Measurements from ENCODE around the gene TMEM220. TPM values are rescaled to one million over a fixed set of nuclear protein-coding genes. Genes with fewer than 3 reads are reported as not detected.
A peak's percentile ranks its signal among the peaks of the same experiment; 100 is the strongest.

TMEM220 gene
- total and polyA plus RNA-seq, 2 of the 4 experiments (the other 2 are of a cell fraction): 1.1 to 1.9 TPM

GRCh38 chr17:10681866-10682446, 47.9 kb downstream of the TMEM220 start:
- H2AK9ac ChIP-seq (replicated peaks; ENCODE audit: low read depth, low read length, poor library complexity): no peak overlapping the region
- H3K4ac ChIP-seq (ENCODE audit: low read depth, low read length): 0 out of 2 replicates have a peak overlapping the region, but pooled peaks have one; percentile 3
- no peak overlapping the region for H2AK5ac ChIP-seq (ENCODE audit: low read depth, low read length)
- peak overlapping the region; percentile 59; the same call in 1 of the 2 replicates for H3K27ac ChIP-seq (ENCODE audit: insufficient read depth, low read length)
- intact Hi-C loops (cut with micrococcal nuclease): loop anchor here (2.0 to 5.0 kb wide), 2 partner anchors 15 to 35 kb away; partner anchors contain the start of genes ADPRM and SCO1
- peaks cover 30% of the 10 kb centered on the region for H3K36me3 ChIP-seq (ENCODE audit: control insufficient read depth, insufficient read depth, low read length)
- H2BK120ac ChIP-seq (ENCODE audit: low read depth, low read length): no peak overlapping the region
- POLR2A ChIA-PET (ENCODE audit: unreplicated experiment): no interaction called here
- no peak overlapping the region for H4K91ac ChIP-seq (ENCODE audit: insufficient read depth, low read depth, low read length)
- peak; percentile 90 for ATAC-seq (ENCODE audit: low read depth)
- no peak overlapping the region for H3K14ac ChIP-seq (replicated peaks; ENCODE audit: low read depth, low read length)
- no peaks in the 10 kb centered on the region for H4K20me1 ChIP-seq (ENCODE audit: insufficient read depth, low read length)
- in situ Hi-C loops (cut with MboI; ENCODE audit: low sequenced_read_pairs): no loop called here
- no peak for TF ChIP-seq FOS (IDR thresholded peaks at IDR 0.05; ENCODE audit: low read depth, low read length)
- no peak for TF ChIP-seq CEBPB (IDR thresholded peaks at IDR 0.05; ENCODE audit: low read depth, low read length)
- TF ChIP-seq NFE2L2 (IDR thresholded peaks at IDR 0.05; ENCODE audit: low read depth, low read length): no peak
- TF ChIP-seq CHD1 (IDR thresholded peaks at IDR 0.05; ENCODE audit: low read depth, low read length): no peak
- TF ChIP-seq BHLHE40 (IDR thresholded peaks at IDR 0.05; ENCODE audit: low read depth, low read length): peak; percentile 8; the same call in 1 of the 2 replicates
- peak overlapping the region; percentile 65 for H2BK5ac ChIP-seq (ENCODE audit: low read depth, low read length, poor library complexity, severe bottlenecking)
- no peaks in the 10 kb centered on the region for H3K27me3 ChIP-seq (ENCODE audit: control insufficient read depth, insufficient read depth, low read length)
- H3K9ac ChIP-seq (ENCODE audit: low read depth, low read length): no peak overlapping the region
- no peak overlapping the region for H2AFZ ChIP-seq (replicated peaks; ENCODE audit: low read length, poor library complexity)
- H3K18ac ChIP-seq (ENCODE audit: low read depth, low read length): 0 out of 2 replicates have a peak overlapping the region, but pooled peaks have one; percentile 59
- peaks cover 6% of the 10 kb centered on the region in 2 experiments for H3K79me1 ChIP-seq (ENCODE audit: low read depth in 1 of 2, low read length in 2 of 2)
- no peak overlapping the region for H3K4me3 ChIP-seq (ENCODE audit: insufficient read depth, low read depth, low read length)
- no CpG with 5 or more reads among the region's 7 CpGs for WGBS, 2 experiments (ENCODE audit: extremely low coverage in 2 of 2, insufficient read length in 1 of 2)
- no peak overlapping the region for H3K56ac ChIP-seq (ENCODE audit: extremely low read depth, insufficient read depth, low read length)
- no peaks in the 10 kb centered on the region for H3K9me1 ChIP-seq (ENCODE audit: insufficient read depth, low read length)
- no peak overlapping the region for H2BK20ac ChIP-seq (ENCODE audit: low read depth, low read length)
- dilution Hi-C loops (cut with HindIII; ENCODE audit: low sequenced_read_pairs, unreplicated experiment): no loop called here
- H4K8ac ChIP-seq (ENCODE audit: low read depth in 2 of 2, low read length in 2 of 2): no peak overlapping the region
- peak; percentile 54 for DNase-seq
- no peaks in the 10 kb centered on the region for H3K9me3 ChIP-seq (ENCODE audit: control insufficient read depth, insufficient read depth, low read length)
- H3K4me2 ChIP-seq (ENCODE audit: low read depth, low read length): peak overlapping the region; percentile 70; the same call in 1 of the 2 replicates
- H4K5ac ChIP-seq (ENCODE audit: low read depth, low read length): peak overlapping the region; percentile 68
- CTCF ChIA-PET: no interaction called here
- no peak overlapping the region for H2BK15ac ChIP-seq (ENCODE audit: low read depth, low read length)
- peaks cover 2% of the 10 kb centered on the region; the same call in 1 of the 2 replicates for H3K4me1 ChIP-seq (ENCODE audit: control insufficient read depth, insufficient read depth, low read length)
- no peak overlapping the region for H3K23ac ChIP-seq (ENCODE audit: low read depth, low read length)
- BruUV-seq (replicated peaks): no TSS peak

Measured in IMR-90 (cell line).